GM19023 (cell line): ENCODE results near the gene PLS3.

Source experiments
- ATAC-seq: cut with Tn5 transposase; IDR thresholded peaks from one replicate; pipeline ENCODE4 v1.9.1; 2021; ENCODE audit warnings: mild to moderate bottlenecking, moderate library complexity; ENCODE audit not compliant: unreplicated experiment

Gene PLS3

GRCh38 chrX:115689931-115690330 is 129.0 kb downstream of the PLS3 start:
- no peak for ATAC-seq

DNA sequence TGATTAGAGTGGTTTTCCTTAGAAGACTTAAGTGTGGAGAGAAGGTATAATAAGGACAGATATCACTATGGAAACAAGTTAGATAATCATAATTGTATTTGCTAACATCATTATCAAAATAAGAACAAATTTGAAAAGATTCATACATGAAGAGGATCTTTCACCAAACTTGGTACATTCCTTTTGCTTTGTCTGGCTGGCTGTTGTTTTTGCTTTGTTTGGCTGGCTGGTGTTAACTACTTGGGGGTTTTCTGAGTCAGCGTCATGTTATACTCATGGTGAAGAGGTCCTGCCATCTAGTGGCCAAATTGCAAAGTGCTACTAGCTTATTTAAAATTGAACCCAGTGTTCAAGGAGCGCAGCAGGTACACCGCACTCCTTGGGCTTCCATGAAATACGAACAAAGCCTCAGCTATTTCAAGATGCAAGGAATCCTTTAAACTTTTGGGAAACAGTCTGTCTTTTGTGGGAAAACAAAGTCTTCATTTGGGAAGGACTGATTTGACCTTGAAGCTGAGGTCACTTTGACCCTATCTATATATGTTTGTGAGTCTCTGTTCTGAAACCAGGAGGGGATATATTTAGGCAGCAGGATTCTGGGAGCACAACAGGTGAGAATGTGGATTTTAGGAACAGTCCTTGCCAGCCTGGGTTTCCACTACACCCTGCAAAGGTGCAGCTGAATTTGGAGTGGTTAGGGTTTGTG is 129.7 kb downstream of the PLS3 start:
- ATAC-seq = peak; percentile 91

- no peak for ATAC-seq
Observed at GRCh38 chrX:115693476-115693875, 132.5 kb downstream of the PLS3 start.

DNA sequence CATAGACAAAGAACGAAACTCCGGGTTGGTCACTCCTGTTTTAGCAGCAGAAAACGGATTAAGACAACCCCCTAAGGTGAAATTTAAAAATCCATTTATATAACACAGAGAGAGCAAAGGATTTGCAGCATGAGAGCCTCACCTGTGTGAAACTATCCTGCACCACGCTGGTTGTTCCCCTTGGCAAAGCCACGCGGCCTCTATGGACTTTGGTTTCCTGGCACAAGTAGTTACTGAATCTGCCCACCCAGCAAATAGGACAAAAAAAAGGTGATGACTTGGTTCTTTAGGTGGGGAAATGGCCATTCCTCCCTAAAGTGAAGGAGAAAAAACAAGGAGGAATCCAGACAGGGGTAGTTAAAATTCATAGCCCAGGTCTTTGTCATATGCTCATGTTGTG is 133.1 kb downstream of the PLS3 start:
- ATAC-seq = no peak

- ATAC-seq = no peak
Observed at GRCh38 chrX:115696039-115696438, 135.1 kb downstream of the PLS3 start.

- no peak for ATAC-seq
Observed at GRCh38 chrX:115696939-115697338, 136.0 kb downstream of the PLS3 start.

- ATAC-seq = no peak
Observed at GRCh38 chrX:115697806-115698205, 136.8 kb downstream of the PLS3 start.
